SK-N-DZ (cell line): ENCODE measurements around the gene CTBP2. TPM values are rescaled to one million over a fixed set of nuclear protein-coding genes. Genes with fewer than 3 reads are reported as not detected.

Experiments used
- DNase-seq: peaks from one replicate; pipeline ENCODE4 v3.0.0-alpha.2; 2015; ENCODE audit warnings: low spot score
- polyA plus RNA-seq, 2 experiments: library from polyadenylated mRNA; depleted of rRNA; stranded (reverse); fragments of >200 nt; gene quantifications; 2 replicates each; pipeline ENCODE4 v1.2.3, GENCODE V29; 2014

CTBP2 gene
- 88.4 and 92.9 TPM in 2 replicates for polyA plus RNA-seq (2014; cell fraction: cytosol; rRNA removed)
- 89.9 and 109 TPM in 2 replicates for polyA plus RNA-seq (2014; cell fraction: nucleus; rRNA removed)

- no peak for DNase-seq
Observed at GRCh38 chr10:125159932-125160855, at the start of gene CTBP2. Gene CTBP2 (minus strand): TSS chr10:125160563.

DNA sequence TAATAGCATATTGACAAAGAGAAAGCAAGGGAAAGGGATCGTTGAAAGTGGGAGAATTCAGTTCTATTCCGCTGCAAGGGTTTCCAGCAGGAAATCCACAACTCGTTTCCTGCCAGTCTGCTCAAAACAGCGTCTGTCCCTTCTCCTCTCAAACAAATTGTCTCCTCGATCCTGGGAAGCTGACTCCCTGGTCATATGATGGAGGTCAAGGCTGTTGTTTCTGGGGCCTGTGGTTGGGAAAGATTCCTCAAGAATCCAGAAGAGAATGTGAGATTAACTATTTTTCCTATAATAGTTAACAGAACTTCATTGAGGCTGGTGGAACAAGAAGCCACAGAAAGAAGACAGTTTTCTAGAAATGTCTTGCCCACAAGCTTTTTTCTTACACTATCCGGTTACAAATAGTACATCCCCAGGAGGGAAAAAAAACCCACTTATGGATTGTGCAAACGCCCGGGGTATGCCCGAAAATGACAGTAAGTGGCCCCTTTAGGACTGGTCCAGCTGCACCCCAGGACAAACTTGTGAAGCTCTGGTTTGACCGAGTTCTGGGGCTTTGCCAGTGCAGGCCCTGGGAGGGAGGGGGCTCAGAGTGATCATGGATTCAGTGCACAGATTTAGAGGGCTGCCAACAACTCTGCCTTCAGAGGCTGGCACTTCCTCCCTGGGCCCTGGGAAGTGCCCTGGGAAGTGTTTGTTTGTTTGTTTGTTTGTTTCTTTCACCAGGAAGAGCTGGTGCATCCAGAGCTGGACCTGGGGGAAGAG lies 49.4 kb upstream of the CTBP2 start:
- no peak for DNase-seq

DNA sequence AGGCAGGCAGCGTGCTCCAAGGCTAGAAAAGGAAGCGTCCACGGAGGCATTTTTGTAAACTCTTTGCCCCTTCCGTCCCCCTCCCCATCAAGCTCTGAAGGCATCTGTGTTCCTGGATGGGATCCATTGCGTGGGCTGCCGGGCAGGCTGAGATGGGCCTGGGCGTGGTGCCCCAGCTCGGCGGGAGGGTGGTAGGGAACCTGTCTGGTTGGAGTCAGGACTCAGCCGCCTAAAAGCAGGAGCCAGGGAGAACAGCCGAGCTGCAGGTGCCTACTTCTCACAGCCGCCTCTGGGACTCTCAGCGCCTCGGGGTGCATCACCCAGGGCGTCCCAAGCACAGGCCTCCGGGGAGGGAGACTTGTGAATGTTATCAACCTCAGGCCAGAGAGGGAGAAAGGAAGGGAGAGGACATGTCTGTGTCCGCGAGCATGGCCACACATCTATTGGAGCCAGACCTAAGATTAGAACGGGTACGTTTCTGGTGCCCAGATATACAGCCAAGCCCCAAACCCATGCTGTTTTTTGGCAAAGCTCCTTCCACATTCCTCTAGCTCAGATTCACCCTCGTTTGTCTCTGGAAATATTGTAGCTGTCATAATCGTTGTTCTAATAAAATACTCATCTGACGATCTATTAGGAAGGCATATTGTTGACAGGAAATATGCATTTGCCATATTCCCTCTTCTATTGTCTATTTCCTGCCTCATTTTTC lies 48.6 kb upstream of the CTBP2 start:
- DNase-seq, result no peak

- DNase-seq, result no peak
Observed at GRCh38 chr10:125206623-125207022, 46.3 kb upstream of the CTBP2 start.

- no peak for DNase-seq
Observed at GRCh38 chr10:125205431-125205830, 45.1 kb upstream of the CTBP2 start.

DNA sequence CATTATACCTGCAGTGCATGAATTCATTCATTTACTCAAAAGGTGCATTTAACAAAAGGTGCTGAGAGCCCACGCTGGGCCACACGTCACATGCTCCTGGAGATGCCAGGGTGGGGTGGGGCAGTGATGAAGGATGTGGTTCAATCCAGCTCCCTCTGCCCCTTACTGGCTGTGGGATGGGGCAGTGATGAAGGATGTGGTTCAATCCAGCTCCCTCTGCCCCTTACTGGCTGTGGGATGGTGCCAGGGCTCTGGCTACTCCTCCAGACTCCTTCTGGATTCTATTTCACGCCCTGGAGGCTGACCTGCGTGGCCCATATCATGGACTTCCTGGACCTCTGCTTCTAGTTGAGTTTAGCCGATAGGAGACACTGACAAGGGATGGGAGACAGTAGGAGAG lies 44.0 kb upstream of the CTBP2 start:
- DNase-seq, result no peak

- DNase-seq, result no peak
Observed at GRCh38 chr10:125203186-125203800, 42.9 kb upstream of the CTBP2 start.

DNA sequence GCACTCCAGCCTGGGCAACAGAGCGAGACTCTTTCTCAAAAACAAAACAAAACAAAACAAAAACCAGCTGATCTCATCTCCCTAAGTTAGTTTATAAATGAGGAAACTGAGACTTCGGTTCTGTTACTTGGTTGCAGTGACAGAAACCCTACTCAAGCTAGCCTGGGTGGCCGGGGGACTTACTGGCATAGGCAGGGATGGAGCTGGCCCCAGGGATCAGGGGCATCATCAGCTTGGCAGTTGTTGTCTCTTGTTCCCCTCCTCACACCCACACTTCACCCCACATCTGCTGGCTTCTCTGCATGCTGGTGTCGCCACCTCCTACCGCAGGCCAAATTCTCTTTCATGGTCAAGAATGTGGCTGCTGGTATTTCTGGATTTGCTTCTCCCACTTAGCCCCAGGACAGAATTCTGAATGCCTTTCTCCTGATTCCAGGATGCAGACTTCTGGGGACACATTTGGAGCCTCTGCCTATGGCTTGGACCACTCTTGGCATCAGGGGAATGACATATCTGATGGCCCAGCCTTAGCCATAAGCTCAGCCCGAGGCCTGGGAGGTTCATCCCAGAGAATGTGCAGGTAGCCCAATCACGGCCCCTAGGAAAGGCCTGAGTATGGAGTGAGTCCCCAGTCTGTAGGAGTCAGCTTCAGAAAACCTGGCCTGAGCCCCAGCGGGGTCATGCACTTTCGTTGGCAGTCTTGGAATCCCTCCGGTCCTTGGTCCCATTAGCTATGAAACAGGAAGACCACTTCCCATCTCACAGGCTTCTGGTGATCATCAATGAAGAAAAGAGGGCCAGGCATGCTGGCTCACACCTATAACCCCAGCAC lies 41.6 kb upstream of the CTBP2 start:
- DNase-seq, result no peak

- no peak for DNase-seq
Observed at GRCh38 chr10:125201108-125201524, 40.8 kb upstream of the CTBP2 start.

DNA sequence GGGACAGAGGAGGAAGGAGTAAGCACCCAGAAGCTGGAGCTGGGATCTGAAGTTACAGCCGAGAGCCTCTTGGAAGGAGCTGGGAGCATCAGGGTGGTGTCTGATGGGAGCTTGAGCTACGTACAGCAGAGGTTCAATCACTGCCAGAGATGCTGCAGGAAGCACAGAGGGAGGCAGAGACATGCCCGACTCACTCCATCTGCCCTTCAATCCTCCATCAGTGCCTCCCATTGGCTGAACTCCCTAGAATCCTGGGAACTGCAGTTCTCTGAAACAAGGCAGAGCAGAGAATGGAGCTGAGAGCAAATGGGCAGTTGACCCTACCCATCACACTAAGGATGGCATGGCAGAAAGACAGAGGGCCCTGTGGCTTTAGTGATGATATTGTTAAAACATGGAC lies 40.0 kb upstream of the CTBP2 start:
- DNase-seq, result no peak

DNA sequence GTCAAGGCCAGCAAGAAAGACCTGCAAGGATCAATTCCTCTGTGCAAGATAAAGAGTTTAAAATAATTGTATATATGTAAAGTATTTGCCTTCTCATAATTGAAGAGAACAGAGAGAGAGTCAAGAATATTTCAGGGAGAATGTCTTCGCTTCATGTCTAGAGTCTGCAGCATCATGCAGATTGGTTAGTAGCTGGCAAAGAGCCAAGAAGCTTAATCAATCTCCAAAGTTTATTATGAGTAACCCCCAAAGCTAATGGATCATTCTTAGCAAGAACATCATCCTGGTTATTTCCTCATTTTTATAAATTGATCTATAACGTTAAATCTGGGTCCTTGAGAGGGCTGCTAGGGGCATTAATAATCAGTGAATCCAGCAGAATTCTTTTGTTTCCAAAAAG lies 38.9 kb upstream of the CTBP2 start:
- no peak for DNase-seq

DNA sequence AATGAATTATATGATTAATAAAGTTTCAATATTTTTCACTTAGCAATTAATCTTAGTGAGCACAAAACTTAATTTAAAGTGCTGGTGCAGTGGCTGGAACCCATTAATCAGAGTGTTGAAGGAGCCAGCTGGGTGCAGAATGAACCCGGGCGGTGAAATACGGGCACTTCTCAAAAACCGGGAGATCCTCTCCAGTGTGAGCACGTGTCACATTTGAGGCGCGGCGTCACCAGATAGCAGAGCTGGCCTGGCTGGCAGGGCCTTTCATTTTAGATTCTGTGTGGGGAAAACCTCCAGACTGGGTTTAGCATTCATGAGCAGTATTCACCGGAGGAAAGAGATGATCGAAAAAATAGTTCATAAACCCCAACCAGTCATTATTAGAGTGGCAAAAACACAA lies 34.5 kb upstream of the CTBP2 start:
- no peak for DNase-seq

DNA sequence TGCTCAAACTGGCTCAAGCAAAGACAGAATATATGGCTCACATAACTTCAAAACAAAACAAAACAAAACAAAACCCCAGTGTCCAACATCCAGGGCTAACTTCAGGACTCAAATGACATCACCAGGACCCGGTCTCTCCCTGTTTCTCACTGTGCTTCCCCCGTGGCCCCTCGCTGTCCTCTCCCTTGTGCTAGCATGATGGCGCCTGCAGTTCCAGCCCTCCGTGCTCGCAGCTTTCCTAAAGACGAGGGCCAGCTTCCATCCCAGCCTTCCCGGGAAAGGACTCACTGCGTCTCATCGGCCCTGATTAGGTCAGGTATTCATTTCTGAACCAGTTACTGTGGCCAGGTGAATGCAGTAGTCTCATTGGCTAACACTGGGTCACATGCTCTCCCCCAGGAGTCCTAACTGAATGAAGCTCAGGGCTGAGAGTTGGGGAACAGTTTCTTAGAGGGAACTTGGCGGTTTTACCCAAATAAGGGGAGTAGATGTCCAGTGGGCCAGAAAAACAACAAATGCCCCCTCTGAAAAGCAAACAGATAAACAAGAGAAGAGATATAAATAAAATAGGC lies 33.0 kb upstream of the CTBP2 start:
- DNase-seq, result no peak

- DNase-seq, result no peak
Observed at GRCh38 chr10:125192620-125193019, 32.3 kb upstream of the CTBP2 start.

GRCh38 chr10:125192005-125192404 lies 31.6 kb upstream of the CTBP2 start:
- DNase-seq, result no peak

GRCh38 chr10:125190946-125191345 lies 30.6 kb upstream of the CTBP2 start:
- DNase-seq, result no peak

DNA sequence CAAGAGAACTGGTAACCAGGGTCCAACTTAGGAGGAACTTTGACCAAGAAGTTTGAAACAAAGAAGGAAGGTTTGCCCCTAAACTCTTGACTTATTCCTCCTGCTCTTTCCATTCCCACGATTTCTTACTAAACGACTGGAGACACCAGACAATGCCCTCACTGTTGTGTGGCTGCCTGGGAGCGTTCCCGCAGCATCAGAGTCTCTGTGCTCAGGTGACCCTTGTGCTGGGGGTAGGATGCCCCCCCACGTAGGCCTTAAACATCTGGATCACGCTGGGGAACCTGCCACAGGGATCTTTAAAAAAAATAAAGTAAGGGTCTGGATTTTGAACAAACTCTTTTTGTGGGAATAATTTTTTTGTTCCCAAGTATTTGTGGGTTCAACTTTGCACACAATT lies 30.1 kb upstream of the CTBP2 start:
- DNase-seq, result no peak

DNA sequence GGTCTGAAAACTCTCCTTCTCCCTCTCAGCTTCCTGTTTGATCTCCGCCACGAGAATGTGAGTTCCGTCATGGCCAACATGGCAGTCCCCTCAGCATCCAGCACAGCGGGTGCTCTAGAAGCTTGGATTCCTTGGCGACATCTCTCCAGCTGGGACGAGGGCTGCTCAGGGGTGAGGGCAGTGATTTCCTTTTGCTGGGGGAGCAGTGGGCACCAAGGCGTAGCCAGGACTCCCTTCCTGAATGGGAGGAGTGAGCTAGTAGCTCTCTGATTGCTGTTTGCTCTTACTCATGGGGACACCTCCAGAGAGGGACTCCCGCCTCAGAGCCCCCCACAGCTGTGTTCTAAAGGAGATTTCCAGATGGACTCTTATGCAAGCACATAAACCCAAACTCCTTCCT lies 28.8 kb upstream of the CTBP2 start:
- no peak for DNase-seq

DNA sequence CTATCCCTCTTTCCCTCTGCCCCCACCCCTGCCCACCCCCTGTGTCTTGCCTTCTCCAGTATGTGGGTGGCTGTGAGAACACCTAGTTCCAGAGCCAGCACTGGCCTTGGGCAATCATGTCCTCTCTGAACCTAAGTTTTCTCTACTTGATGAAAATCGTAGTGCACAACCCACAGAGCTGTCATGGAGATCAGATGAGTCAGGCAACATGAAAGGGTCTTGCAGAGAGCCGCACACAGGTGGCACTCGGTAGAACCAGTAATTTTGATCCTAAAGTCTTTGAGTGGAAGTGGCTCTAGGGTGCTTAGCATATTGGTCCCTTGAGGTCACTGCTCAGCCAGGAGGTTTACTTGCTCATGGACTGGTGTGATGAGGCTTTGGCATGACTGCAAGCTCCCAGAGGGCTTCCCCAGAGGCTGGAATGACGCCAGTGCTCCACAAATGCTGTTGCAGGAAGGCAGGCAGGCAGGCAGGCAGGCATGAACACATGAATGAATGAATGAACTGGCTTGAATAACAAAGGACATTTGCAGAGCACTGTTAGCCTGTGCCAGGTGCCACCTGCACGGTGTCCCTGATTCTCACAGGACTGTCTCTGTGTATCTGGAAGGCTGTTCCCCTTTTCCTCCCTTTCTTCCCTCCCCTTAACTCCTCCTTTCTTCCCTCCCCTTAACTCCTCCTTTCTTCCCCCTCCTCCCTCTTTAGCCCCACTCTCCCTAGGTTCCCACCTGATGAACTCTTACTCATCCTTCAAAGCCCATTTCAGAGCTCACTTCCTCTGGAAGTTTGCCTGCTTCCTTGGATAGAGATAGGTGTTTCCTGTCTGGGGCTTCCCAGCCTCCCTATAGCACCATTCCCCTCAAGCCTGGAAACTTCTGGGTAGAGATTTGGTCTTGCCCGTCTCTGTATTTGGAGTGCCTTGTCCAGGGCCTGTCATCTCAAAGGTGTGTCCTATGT lies 27.2 kb upstream of the CTBP2 start:
- DNase-seq, result no peak
